ENCODE results near the gene CA9. TPM values are rescaled to one million over a fixed set of nuclear protein-coding genes. Genes with fewer than 3 reads are reported as not detected.

CA9 gene
- total RNA-seq, 2 experiments from 2014 or later = 0.38 to 0.52 TPM

- H3K4me1 Mint-ChIP-seq (ENCODE audit: low read depth) = peaks cover 49% of the 10 kb centered on the region
- intact Hi-C loops (cut with micrococcal nuclease) = loop anchor here (2.0 kb wide), 1 partner anchor 26 kb away; no protein-coding TSS in a partner anchor
- H3K4me3 Mint-ChIP-seq = peak within 1 kb of the TSS; percentile 82
Observed at GRCh38 chr9:35664531-35665470, 8.9 kb upstream of the CA9 start, which contains the start of gene ARHGEF39. TSS of gene ARHGEF39 (minus strand) at chr9:35665195. CDS start at chr9:35665169, 26 bp downstream.

GRCh38 chr9:35665471-35665818 is 8.3 kb upstream of the CA9 start:
- no peaks in the 10 kb centered on the region for H3K27me3 Mint-ChIP-seq (ENCODE audit: low read depth)
- H3K4me1 Mint-ChIP-seq (ENCODE audit: low read depth) = peaks cover 43% of the 10 kb centered on the region
- H3K27ac Mint-ChIP-seq = peak overlapping the region; percentile 67
- no peaks in the 10 kb centered on the region for H3K9me3 Mint-ChIP-seq
- no peak for DNase-seq
- H3K36me3 Mint-ChIP-seq (ENCODE audit: low read depth) = peaks cover 28% of the 10 kb centered on the region
- H3K4me3 Mint-ChIP-seq = peak overlapping the region; percentile 82
- intact Hi-C loops (cut with micrococcal nuclease) = loop anchor here (2.0 kb wide), 1 partner anchor 25 kb away; no protein-coding TSS in a partner anchor
- CTCF ChIA-PET = interaction anchor here (1.2 to 11.0 kb wide), 8 partner anchors 8 to 65 kb away, joined by 5 to 149 read pairs (median 8); partner anchors contain the start of genes CA9, CD72, CREB3 and SIT1

More at GRCh38 chr9:35664531-35665470, 8.9 kb upstream of the CA9 start, which contains the start of gene ARHGEF39:
- Mint-ChIP-seq H3K27ac (peak within 1 kb of the TSS; percentile 67), H3K27me3 (ENCODE audit: low read depth) (no peaks in the 10 kb centered on the region), H3K36me3 (ENCODE audit: low read depth) (peaks cover 34% of the 10 kb centered on the region), H3K9me3 (no peaks in the 10 kb centered on the region)
- CTCF ChIA-PET = interaction anchor here (0.6 to 11.0 kb wide), 10 partner anchors 8 to 162 kb away, joined by 3 to 149 read pairs (median 6); partner anchors contain the start of genes CA9, CD72, CREB3 and SIT1
- peak; percentile 87 for DNase-seq

DNA sequence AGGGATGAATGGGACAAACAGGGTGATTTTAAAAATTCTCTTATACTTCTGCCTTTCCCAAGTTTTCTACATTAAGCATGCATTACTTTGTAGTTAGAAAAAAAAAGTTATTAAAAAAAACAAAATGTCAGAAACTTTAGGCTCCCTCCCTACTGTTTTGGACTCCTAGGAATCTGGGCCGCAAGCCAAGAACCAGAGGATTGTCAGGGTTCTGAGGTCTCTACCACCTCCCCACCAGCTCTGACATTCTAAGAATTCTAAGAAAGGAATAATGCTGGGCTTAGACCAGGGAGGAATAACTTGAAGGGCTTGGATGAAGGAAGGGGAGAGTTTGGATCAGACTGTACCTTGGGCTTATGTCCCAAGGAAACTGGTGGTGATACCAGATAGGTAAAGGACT is 7.7 kb upstream of the CA9 start:
- H3K36me3 Mint-ChIP-seq (ENCODE audit: low read depth) = peaks cover 22% of the 10 kb centered on the region
- H3K27ac Mint-ChIP-seq = no peak overlapping the region
- intact Hi-C loops (cut with micrococcal nuclease) = no loop called here
- DNase-seq = no peak
- peak overlapping the region; percentile 82 for H3K4me3 Mint-ChIP-seq
- no peaks in the 10 kb centered on the region for H3K27me3 Mint-ChIP-seq (ENCODE audit: low read depth)
- CTCF ChIA-PET = interaction anchor here (1.2 to 11.0 kb wide), 5 partner anchors 18 to 64 kb away, joined by 5 to 149 read pairs (median 35); partner anchors contain the start of genes CREB3, SIT1 and TLN1
- peaks cover 37% of the 10 kb centered on the region for H3K4me1 Mint-ChIP-seq (ENCODE audit: low read depth)
- H3K9me3 Mint-ChIP-seq = no peaks in the 10 kb centered on the region

GRCh38 chr9:35666549-35666948 is 7.2 kb upstream of the CA9 start:
- intact Hi-C loops (cut with micrococcal nuclease) = no loop called here
- Mint-ChIP-seq H3K27me3 (ENCODE audit: low read depth) (no peaks in the 10 kb centered on the region), H3K27ac (no peak overlapping the region)

DNA sequence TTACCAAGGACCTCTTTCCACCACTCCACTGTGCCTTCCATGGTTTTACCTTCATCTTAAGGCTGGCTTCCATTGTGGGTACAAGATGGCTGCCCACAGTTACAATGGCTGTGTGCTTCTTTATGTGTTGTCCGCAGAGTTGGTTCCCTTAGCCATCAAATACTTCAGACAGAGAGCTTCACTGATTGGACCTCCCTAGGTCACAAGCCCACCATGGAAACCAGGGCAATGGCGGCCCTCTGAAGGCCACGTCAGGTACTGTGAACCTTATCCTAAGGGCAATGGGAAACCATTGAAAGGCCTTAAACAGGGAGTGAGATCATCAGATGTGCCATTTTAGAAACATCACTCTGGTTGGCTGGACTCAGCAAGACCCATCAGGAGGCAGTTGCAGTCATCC is 5.8 kb upstream of the CA9 start:
- peaks cover 20% of the 10 kb centered on the region for H3K4me1 Mint-ChIP-seq (ENCODE audit: low read depth)
- CTCF ChIA-PET = interaction anchor here (0.5 to 4.7 kb wide), 2 partner anchors 29 to 67 kb away, joined by 3 to 42 read pairs; no protein-coding TSS in a partner anchor
- peaks cover 5% of the 10 kb centered on the region for H3K36me3 Mint-ChIP-seq (ENCODE audit: low read depth)
- no peaks in the 10 kb centered on the region for H3K27me3 Mint-ChIP-seq (ENCODE audit: low read depth)
- intact Hi-C loops (cut with micrococcal nuclease) = no loop called here
- no peaks in the 10 kb centered on the region for H3K9me3 Mint-ChIP-seq
- H3K27ac Mint-ChIP-seq = no peak overlapping the region
- no peak overlapping the region for H3K4me3 Mint-ChIP-seq
- no peak for DNase-seq

More at GRCh38 chr9:35666549-35666948, 7.2 kb upstream of the CA9 start:
- Mint-ChIP-seq H3K4me3 (no peak overlapping the region), H3K4me1 (ENCODE audit: low read depth) (peaks cover 34% of the 10 kb centered on the region), H3K9me3 (no peaks in the 10 kb centered on the region), H3K36me3 (ENCODE audit: low read depth) (peaks cover 19% of the 10 kb centered on the region)
- CTCF ChIA-PET = interaction anchor here (2.2 to 5.2 kb wide), 3 partner anchors 30 to 64 kb away, joined by 9 to 42 read pairs (median 35); partner anchors contain the start of genes CREB3 and TLN1
- no peak for DNase-seq

- no peaks in the 10 kb centered on the region for H3K9me3 Mint-ChIP-seq
- no peaks in the 10 kb centered on the region for H3K36me3 Mint-ChIP-seq (ENCODE audit: low read depth)
- no peak overlapping the region for H3K27ac Mint-ChIP-seq
- intact Hi-C loops (cut with micrococcal nuclease) = no loop called here
- peaks cover 9% of the 10 kb centered on the region for H3K4me1 Mint-ChIP-seq (ENCODE audit: low read depth)
- no peak overlapping the region for H3K4me3 Mint-ChIP-seq
- peaks cover 2% of the 10 kb centered on the region for H3K27me3 Mint-ChIP-seq (ENCODE audit: low read depth)
- CTCF ChIA-PET = interaction anchor here (0.9 to 10.2 kb wide), 4 partner anchors 9 to 61 kb away, joined by 3 to 86 read pairs (median 6); partner anchors contain the start of genes CCDC107 and RMRP
- no peak for DNase-seq
Observed at GRCh38 chr9:35669331-35670145, 4.2 kb upstream of the CA9 start.

DNA sequence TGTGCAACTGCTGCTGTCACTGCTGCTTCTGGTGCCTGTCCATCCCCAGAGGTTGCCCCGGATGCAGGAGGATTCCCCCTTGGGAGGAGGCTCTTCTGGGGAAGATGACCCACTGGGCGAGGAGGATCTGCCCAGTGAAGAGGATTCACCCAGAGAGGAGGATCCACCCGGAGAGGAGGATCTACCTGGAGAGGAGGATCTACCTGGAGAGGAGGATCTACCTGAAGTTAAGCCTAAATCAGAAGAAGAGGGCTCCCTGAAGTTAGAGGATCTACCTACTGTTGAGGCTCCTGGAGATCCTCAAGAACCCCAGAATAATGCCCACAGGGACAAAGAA is 265 bp downstream of the CA9 start:
- no peaks in the 10 kb centered on the region for H3K36me3 Mint-ChIP-seq (ENCODE audit: low read depth)
- intact Hi-C loops (cut with micrococcal nuclease) = no loop called here
- no peak for DNase-seq
- no peak overlapping the region for H3K4me3 Mint-ChIP-seq
- H3K27ac Mint-ChIP-seq = no peak overlapping the region
- no peaks in the 10 kb centered on the region for H3K9me3 Mint-ChIP-seq
- CTCF ChIA-PET = interaction anchor here (10.2 kb wide), 1 partner anchor 20 kb away, joined by 86 read pairs; no protein-coding TSS in a partner anchor
- H3K27me3 Mint-ChIP-seq (ENCODE audit: low read depth) = peaks cover 7% of the 10 kb centered on the region
- H3K4me1 Mint-ChIP-seq (ENCODE audit: low read depth) = peaks cover 11% of the 10 kb centered on the region

DNA sequence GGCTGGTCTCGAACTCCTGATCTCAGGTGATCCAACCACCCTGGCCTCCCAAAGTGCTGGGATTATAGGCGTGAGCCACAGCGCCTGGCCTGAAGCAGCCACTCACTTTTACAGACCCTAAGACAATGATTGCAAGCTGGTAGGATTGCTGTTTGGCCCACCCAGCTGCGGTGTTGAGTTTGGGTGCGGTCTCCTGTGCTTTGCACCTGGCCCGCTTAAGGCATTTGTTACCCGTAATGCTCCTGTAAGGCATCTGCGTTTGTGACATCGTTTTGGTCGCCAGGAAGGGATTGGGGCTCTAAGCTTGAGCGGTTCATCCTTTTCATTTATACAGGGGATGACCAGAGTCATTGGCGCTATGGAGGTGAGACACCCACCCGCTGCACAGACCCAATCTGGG is 1.5 kb downstream of the CA9 start:
- Mint-ChIP-seq H3K4me1 (ENCODE audit: low read depth) (peaks cover 11% of the 10 kb centered on the region), H3K27ac (no peak overlapping the region), H3K9me3 (no peaks in the 10 kb centered on the region), H3K36me3 (ENCODE audit: low read depth) (no peaks in the 10 kb centered on the region), H3K27me3 (ENCODE audit: low read depth) (peaks cover 7% of the 10 kb centered on the region), H3K4me3 (peak overlapping the region; percentile 68)
- no peak for DNase-seq
- CTCF ChIA-PET = interaction anchor here (1.1 to 10.2 kb wide), 4 partner anchors 14 to 29 kb away, joined by 5 to 86 read pairs (median 5); partner anchors contain the start of genes CCDC107 and RMRP
- intact Hi-C loops (cut with micrococcal nuclease) = no loop called here

GRCh38 chr9:35675732-35676392 is 2.1 kb downstream of the CA9 start:
- DNase-seq = peak; percentile 72
- H3K4me3 Mint-ChIP-seq = peak overlapping the region; percentile 68
- no peaks in the 10 kb centered on the region for H3K36me3 Mint-ChIP-seq (ENCODE audit: low read depth)
- no peak overlapping the region for H3K27ac Mint-ChIP-seq
- no peaks in the 10 kb centered on the region for H3K9me3 Mint-ChIP-seq
- H3K27me3 Mint-ChIP-seq (ENCODE audit: low read depth) = peaks cover 7% of the 10 kb centered on the region
- intact Hi-C loops (cut with micrococcal nuclease) = no loop called here
- CTCF ChIA-PET = interaction anchor here (0.7 to 10.2 kb wide), 5 partner anchors 15 to 434 kb away, joined by 3 to 86 read pairs (median 5); partner anchors contain the start of genes CCDC107 and RMRP
- H3K4me1 Mint-ChIP-seq (ENCODE audit: low read depth) = peaks cover 11% of the 10 kb centered on the region

DNA sequence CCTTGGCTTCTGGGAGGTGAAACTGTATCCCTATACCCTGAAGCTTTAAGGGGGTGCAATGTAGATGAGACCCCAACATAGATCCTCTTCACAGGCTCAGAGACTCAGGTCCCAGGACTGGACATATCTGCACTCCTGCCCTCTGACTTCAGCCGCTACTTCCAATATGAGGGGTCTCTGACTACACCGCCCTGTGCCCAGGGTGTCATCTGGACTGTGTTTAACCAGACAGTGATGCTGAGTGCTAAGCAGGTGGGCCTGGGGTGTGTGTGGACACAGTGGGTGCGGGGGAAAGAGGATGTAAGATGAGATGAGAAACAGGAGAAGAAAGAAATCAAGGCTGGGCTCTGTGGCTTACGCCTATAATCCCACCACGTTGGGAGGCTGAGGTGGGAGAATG is 5.4 kb downstream of the CA9 start:
- Mint-ChIP-seq H3K4me3 (no peak overlapping the region), H3K4me1 (ENCODE audit: low read depth) (peaks cover 11% of the 10 kb centered on the region), H3K36me3 (ENCODE audit: low read depth) (no peaks in the 10 kb centered on the region), H3K9me3 (no peaks in the 10 kb centered on the region), H3K27me3 (ENCODE audit: low read depth) (peaks cover 7% of the 10 kb centered on the region), H3K27ac (no peak overlapping the region)
- CTCF ChIA-PET = interaction anchor here (0.5 to 8.1 kb wide), 4 partner anchors 9 to 32 kb away, joined by 3 to 64 read pairs (median 4); no protein-coding TSS in a partner anchor
- DNase-seq = no peak
- intact Hi-C loops (cut with micrococcal nuclease) = no loop called here

DNA sequence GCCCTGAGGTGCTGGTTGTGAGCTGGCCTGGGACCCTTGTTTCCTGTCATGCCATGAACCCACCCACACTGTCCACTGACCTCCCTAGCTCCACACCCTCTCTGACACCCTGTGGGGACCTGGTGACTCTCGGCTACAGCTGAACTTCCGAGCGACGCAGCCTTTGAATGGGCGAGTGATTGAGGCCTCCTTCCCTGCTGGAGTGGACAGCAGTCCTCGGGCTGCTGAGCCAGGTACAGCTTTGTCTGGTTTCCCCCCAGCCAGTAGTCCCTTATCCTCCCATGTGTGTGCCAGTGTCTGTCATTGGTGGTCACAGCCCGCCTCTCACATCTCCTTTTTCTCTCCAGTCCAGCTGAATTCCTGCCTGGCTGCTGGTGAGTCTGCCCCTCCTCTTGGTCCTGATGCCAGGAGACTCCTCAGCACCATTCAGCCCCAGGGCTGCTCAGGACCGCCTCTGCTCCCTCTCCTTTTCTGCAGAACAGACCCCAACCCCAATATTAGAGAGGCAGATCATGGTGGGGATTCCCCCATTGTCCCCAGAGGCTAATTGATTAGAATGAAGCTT is 6.1 kb downstream of the CA9 start:
- H3K27me3 Mint-ChIP-seq (ENCODE audit: low read depth) = peaks cover 3% of the 10 kb centered on the region
- no peaks in the 10 kb centered on the region for H3K36me3 Mint-ChIP-seq (ENCODE audit: low read depth)
- no peak overlapping the region for H3K4me3 Mint-ChIP-seq
- intact Hi-C loops (cut with micrococcal nuclease) = no loop called here
- no peaks in the 10 kb centered on the region for H3K9me3 Mint-ChIP-seq
- H3K27ac Mint-ChIP-seq = no peak overlapping the region
- DNase-seq = no peak
- CTCF ChIA-PET = interaction anchor here (0.6 to 8.1 kb wide), 3 partner anchors 16 to 563 kb away, joined by 3 to 64 read pairs (median 3); no protein-coding TSS in a partner anchor
- H3K4me1 Mint-ChIP-seq (ENCODE audit: low read depth) = peaks cover 6% of the 10 kb centered on the region

All from activated naive CD4-positive, alpha-beta T cell treated with anti-CD3 and anti-CD28 coated beads for 36 hours (primary cell).